ENCODE results near the gene NBAS.
"Not testable (repeated sequence)": the region's sequence is repeated elsewhere in the genome, so short reads cannot be mapped to it uniquely, and the experiment has no call there.

The NBAS gene

GRCh38 chr2:15460112-15460620 lies 101.0 kb downstream of the NBAS start:
- DNase-seq (ENCODE audit: low read depth) = no peak

- DNase-seq (ENCODE audit: low read depth) = no peak
These were observed 102.9 kb downstream of the NBAS start for GRCh38 chr2:15458277-15458676.

GRCh38 chr2:15457868-15458267 lies 103.3 kb downstream of the NBAS start:
- DNase-seq (ENCODE audit: low read depth) = no peak

- DNase-seq (ENCODE audit: low read depth) = no peak
These were observed 104.8 kb downstream of the NBAS start for GRCh38 chr2:15456352-15456751.

DNA sequence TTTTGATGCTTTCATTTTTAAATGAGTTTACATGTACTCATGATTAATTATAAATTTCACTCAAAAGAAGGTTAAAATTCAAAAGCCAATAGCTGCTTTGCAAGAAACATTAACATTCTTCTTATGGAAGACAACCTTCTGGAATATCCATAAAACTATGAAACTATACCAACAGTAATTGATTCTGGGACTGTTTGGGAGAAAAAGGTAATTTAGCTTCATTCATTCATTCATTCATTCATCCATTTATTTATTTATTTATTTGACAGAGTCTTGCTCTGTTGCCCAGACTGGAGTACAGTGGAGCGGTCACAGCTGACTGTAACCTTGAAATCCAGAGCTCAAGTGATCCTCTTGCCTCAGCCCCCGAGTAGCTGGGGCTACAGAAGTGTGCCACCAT lies 110.3 kb downstream of the NBAS start:
- DNase-seq (ENCODE audit: low read depth) = no peak

DNA sequence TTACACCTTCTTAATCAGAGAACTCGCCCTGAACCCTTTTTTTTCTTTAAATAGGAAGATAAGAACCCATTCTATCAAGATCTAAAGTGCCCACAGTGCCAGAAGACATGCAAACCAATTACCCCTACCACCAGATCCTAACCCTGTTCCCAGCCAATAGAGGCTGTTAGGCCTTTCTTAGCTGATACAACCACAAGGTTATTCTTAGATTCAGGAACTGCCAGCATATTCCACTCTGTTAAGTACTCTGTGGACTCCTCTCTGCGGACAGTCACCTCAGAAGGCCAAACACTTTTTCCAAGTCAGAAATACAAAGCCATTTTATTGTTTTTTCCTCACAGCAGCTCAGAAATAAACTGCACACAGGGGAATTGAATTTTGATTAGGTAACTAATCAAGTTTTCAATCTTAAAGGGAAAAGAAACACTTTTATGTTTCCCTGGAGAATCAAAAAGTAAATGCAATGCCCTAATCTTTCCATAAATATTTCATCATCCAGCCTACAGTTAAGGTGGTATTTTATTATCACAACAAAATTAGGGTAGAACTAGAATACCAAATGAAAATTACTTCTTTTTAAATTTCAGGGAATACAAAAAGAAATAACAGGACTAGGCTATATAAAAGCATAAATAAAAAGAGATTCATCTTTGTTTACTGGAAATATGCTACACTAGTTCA lies 111.4 kb downstream of the NBAS start:
- DNase-seq (ENCODE audit: low read depth) = no peak

DNA sequence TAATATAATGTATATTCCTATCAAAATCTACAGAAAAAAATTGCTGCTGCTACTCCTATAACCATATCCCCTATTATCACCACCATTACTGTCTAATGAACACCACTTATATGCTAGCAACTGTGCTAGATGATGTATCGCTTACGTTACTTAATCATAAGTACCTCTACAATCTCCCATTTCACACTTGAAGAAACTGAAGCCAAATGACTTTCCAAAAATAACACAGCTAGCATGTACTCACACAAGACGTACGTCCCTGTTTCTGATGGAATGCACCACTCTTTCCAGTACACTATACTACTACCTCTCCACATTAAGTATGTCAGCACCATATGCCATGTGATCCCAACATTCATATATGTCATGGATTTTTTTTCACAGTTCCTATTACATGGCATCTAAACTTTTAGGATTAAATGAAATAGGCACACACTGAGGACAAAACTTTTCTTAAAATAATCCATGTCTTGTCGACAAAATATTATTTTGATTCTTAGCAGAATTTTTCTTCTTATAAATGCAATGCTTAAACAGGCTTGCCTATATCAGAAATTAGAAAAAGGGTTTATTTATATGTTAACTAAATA lies 112.8 kb downstream of the NBAS start:
- DNase-seq (ENCODE audit: low read depth) = no peak

DNA sequence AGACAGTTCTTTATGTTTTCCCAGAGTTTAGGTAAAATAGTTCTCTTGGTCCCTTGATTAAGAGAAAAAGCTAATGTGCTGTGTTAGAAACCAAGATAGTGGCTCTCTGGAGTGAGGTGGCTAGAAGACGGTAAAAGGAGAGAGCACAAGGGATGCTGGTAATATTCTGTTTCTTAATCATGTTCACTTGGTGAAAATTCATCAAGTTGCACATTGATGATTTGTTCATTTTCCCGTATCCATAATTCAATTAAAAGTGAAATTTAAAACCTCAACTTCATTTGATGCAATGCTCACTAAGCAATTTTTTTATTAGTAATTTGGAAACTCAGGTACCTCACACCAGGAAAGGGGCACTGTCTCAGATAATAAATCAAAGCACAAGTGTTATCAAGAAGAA lies 113.8 kb downstream of the NBAS start:
- no peak for DNase-seq (ENCODE audit: low read depth)

GRCh38 chr2:15446961-15447360 lies 114.2 kb downstream of the NBAS start:
- no peak for DNase-seq (ENCODE audit: low read depth)

GRCh38 chr2:15445891-15446562 lies 115.1 kb downstream of the NBAS start:
- DNase-seq (ENCODE audit: low read depth) = no peak

DNA sequence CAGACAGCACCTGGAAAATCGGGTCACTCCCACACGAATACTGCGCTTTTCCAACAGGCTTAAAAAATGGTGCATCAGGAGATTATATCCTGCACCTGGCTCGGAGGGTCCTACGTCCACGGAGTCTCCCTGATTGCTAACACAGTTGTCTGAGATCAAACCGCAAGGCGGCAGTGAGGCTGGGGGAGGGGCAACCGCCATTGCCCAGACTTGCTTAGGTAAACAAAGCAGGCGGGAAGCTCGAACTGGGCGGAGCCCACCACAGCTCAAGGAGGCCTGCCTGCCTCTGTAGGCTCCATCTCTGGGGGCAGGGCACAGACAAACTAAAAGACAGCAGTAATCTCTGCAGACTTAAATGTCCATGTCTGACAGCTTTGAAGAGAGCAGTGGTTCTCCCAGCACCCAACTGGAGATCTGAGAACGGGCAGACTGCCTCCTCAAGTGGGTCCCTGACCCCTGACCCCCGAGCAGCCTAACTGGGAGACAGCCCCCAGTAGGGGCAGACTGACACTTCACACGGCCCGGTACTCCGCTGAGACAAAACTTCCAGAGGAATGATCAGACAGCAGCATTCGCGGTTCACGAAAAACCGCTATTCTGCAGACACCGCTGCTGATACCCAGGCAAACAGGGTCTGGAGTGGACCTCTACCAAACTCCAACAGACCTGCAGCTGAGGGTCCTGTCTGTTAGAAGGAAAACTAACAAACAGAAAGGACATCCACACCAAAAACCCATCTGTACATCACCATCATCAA lies 121.2 kb downstream of the NBAS start:
- not testable (repeated sequence) for DNase-seq (ENCODE audit: low read depth)

DNA sequence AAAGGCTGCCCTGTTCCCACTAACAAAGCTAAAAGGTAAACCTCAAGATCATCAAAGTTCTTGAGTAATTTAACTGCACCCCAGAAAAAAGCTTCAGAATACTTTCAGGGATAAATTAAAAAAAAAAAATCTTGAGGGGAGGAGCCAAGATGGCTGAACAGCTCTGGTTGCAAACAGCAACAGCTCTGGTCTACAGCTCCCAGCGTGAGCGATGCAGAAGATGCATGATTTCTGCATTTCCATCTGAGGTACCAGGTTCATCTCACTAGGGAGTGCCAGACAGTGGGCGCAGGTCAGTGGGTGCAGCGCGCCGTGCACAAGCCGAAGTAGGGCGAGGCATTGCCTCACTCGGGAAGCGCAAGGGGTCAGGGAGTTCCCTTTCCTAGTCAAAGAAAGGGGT lies 121.8 kb downstream of the NBAS start:
- DNase-seq (ENCODE audit: low read depth) = not testable (repeated sequence)

DNA sequence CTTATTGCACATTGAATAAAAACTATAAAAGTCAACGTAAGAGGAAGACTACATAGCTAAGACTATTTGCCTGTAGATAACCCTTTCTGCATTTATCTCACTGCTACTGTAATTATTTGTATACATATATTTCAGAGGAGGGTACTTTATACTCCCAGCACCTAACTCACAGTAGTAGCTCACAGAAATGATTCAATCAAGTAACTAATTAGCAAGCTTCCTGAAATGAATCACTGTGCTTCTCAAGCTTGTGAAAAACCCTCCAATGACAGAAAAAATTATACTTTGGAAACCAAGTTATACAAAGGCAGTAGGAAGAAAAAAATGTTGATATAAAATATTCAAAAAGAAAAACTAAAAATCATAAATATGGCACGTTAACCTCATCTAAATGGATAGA lies 124.9 kb downstream of the NBAS start:
- DNase-seq (ENCODE audit: low read depth) = no peak

- no peak for DNase-seq (ENCODE audit: low read depth)
These were observed 125.7 kb downstream of the NBAS start for GRCh38 chr2:15435474-15435873.

- no peak for DNase-seq (ENCODE audit: low read depth)
These were observed 128.4 kb downstream of the NBAS start for GRCh38 chr2:15432642-15433256.

DNA sequence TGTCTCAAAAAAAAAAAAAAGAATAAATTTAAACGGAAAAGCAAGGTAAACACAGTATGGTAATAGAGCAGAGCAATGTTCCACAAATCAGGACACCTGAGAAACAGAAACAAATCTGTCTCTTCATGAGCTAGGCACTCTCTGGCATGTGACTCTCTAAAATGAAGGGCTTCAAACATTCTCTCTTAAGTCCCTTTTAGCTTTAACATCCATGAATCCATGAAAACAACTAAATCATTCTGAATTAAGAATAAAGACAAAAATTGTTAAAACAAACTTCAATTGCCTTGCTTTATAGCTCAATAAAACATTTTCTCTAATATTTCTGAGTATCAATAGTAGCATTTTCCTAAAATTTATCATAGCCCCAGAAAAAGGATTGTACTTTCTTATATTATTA lies 132.1 kb downstream of the NBAS start:
- DNase-seq (ENCODE audit: low read depth) = no peak

DNA sequence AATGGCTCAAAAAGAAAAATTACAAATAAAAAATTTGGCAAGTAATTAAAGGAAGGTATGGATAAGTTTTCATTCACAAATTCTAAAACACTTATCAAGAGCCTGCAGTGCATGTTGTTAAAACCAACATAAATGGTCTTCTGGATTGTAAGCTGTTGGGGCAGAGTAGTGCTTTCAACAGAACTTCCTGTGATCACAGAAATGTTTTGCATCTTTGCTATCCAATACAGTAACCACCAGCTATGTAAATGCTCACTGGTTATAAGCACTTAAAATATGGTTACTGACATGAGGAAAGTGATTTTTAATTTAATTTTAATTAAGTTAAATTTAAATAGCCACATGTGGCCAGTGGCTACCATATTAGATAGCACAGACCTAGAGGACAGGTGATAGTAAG lies 133.1 kb downstream of the NBAS start:
- DNase-seq (ENCODE audit: low read depth) = no peak

DNA sequence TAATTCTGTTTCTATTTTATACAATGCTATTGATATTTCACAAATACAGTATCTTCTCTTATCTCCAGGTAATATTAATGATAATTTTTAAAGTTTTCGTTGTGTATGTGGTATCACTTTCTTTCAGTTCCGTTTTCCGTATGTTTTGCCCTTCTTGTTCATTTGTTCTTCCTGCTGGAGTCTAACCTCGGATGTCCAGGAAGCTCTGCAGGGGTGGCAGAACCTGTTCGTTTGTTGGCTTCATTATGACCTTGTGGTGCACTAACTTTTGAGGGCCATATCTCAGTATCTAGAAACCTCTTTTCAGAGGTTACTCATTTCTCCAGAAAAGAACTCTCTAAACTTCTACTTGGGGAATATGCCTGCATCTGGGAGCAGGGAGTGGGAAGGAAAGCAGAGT lies 134.5 kb downstream of the NBAS start:
- no peak for DNase-seq (ENCODE audit: low read depth)

GRCh38 chr2:15425712-15426111 lies 135.4 kb downstream of the NBAS start:
- no peak for DNase-seq (ENCODE audit: low read depth)

- no peak for DNase-seq (ENCODE audit: low read depth)
These were observed 139.4 kb downstream of the NBAS start for GRCh38 chr2:15421753-15422152.

- no peak for DNase-seq (ENCODE audit: low read depth)
These were observed 145.4 kb downstream of the NBAS start for GRCh38 chr2:15415748-15416147.

- no peak for DNase-seq (ENCODE audit: low read depth)
These were observed 148.4 kb downstream of the NBAS start for GRCh38 chr2:15412779-15413178.

All from stimulated activated CD8-positive, alpha-beta memory T cell treated with anti-CD3 and anti-CD28 coated beads, Interleukin-12 subunit alpha, Interleukin-12 subunit beta, amount 100 ng/mL, for 1 hour (primary cell).